Pancreas (tissue), 10 donors: ENCODE data around the gene DHRS1. TPM values are rescaled to one million over a fixed set of nuclear protein-coding genes. Genes with fewer than 3 reads are reported as not detected.

ENCODE experiments used
- ATAC-seq, 4 donors: fragments of 200-7000 bp; cut with Tn5 transposase; one replicate each; pipeline versions ENCODE4 v1.8.0 to v1.9.1; 2020; ENCODE audit warnings: mild to moderate bottlenecking in 4 of 4, moderate library complexity in 4 of 4
- DNase-seq, 6 donors: peaks; one replicate each; pipeline ENCODE4 v3.0.0-alpha.2; 2020
- FAIRE-seq: peaks from 2 replicates; lab custom pipeline; 2012; peaks lifted over from hg19 to GRCh38; lab: Jason Lieb, UNC
- H3K27ac ChIP-seq, 4 donors: fragments of 200-600 bp; sonication (generic); 1 replicate in 3 of 4; 2 replicates in 1 of 4; pipeline versions ENCODE4 v1.5.0 to v1.8.0; 2020
- H3K27me3 ChIP-seq, 4 donors: fragments of 200-600 bp; one replicate each; pipeline ENCODE4 v1.8.0; 2021
- H3K36me3 ChIP-seq, 3 donors: fragments of 200-600 bp; sonication (generic) in 1 of 3; one replicate each; pipeline versions ENCODE4 v1.5.0 to v1.8.0; 2020 to 2021
- H3K4me1 ChIP-seq, 3 donors: fragments of 200-600 bp; one replicate each; pipeline ENCODE4 v1.8.0; 2021
- H3K4me3 ChIP-seq, 4 donors: fragments of 200-600 bp; sonication (generic) in 2 of 4; one replicate each; pipeline versions ENCODE4 v1.5.0 to v1.8.0; 2020 to 2021
- H3K9me3 ChIP-seq, 4 donors: fragments of 200-600 bp; one replicate each; pipeline ENCODE4 v1.8.0; 2021
- CTCF ChIP-seq, 4 donors: fragments of 200-600 bp; sonication (generic) in 3 of 4; IDR thresholded peaks; one replicate each; pipeline versions ENCODE4 v1.5.0 to v1.8.0; 2021; ENCODE audit warnings: antibody characterized with exemption in 4 of 4
- WGBS, 2 donors: extraction: QIAGEN DNeasy Blood & Tissue Kit; methylation state at CpG; one replicate each; pipeline ENCODE4 v1.1.7; 2013; 5-methylcytosine and 5-hydroxymethylcytosine counted together
- intact Hi-C, 3 donors: fragments of 100-400 bp; cut with DNase I; formaldehyde crosslinking; loops; one replicate each; pipeline versions ENCODE4 v1.11.1 to v1.14.2; 2022
- polyA plus RNA-seq, 2 donors: library from polyadenylated mRNA; stranded (reverse); fragments of 200-250 nt; gene quantifications; one replicate each; pipeline ENCODE4 v1.2.3, GENCODE V29; 2013
- total RNA-seq, 6 donors: library from RNA; stranded (reverse); fragmentation: NEBNext Ultra II Directional in 4 of 6; extraction: Animal tissue kit (Norgen Biotek cat#: 25700) in 4 of 6; gene quantifications; one replicate each; pipeline versions ENCODE4 v1.2.1 to v1.2.4, GENCODE V29; 2021 to 2023
- donor health status: healthy with polysubstance abuse.
- donor health status: DM: no; HTN: no; CAD: no; lungs with moderate emphysema.
- donor health status: DM: no; HTN: no; CAD: no.
- donor health status: control.
- donor health status: control.
- donor health status: Bipolar disorder and iron deficiency.
- donor health status: DM: yes; HTN: yes; CAD: no.
- donor health status: DM: no; HTN: no; CAD: no.
- donor health status: DM: no; HTN: no; CAD: no.
- donor health status: DM: yes; HTN: yes; CAD: no.

The DHRS1 gene
- total and polyA plus RNA-seq, 8 donors = 6.1 to 21.1 (median 13.6) TPM

GRCh38 chr14:24314377-24315193 is 15.0 kb upstream of the DHRS1 start:
- intact Hi-C loops = no loop called here
- peak in 1 of 6 donors; percentile 47 for DNase-seq
- no peak for ATAC-seq
- TF ChIP-seq CTCF (IDR thresholded peaks at IDR 0.05) = no peak
- Histone ChIP-seq H3K4me1 (peaks cover 10 to 14% (median 13%) of the 10 kb centered on the region in 3 donors), H3K27ac (no peak overlapping the region), H3K36me3 (no peaks in the 10 kb centered on the region), H3K9me3 (no peaks in the 10 kb centered on the region), H3K4me3 (no peak overlapping the region), H3K27me3 (no peaks in the 10 kb centered on the region)
- WGBS, 2 donors = 64 to 75% methylated on average over 5 of the region's 5 CpGs
- FAIRE-seq = no peak

- no peaks in the 10 kb centered on the region for H3K36me3 ChIP-seq
- H3K9me3 ChIP-seq = no peaks in the 10 kb centered on the region
- no peak overlapping the region for H3K4me3 ChIP-seq
- H3K27me3 ChIP-seq = no peaks in the 10 kb centered on the region
- intact Hi-C loops = no loop called here
- FAIRE-seq (no peak), DNase-seq (peak in 1 of 6 donors; percentile 12), ATAC-seq (no peak)
- no peak for TF ChIP-seq CTCF (IDR thresholded peaks at IDR 0.05)
- WGBS, 2 donors = 80 to 82% methylated on average over 2 of the region's 2 CpGs
- H3K27ac ChIP-seq = peak overlapping the region in 1 of 4 donors; percentile 8
- peaks cover 12 to 21% (median 15%) of the 10 kb centered on the region in 3 donors for H3K4me1 ChIP-seq
Observed at GRCh38 chr14:24313913-24314312, 14.3 kb upstream of the DHRS1 start.

- Histone ChIP-seq H3K27ac (peak overlapping the region in 2 of 4 donors; percentile 57 to 91), H3K4me3 (no peak overlapping the region)
Observed at GRCh38 chr14:24312736-24313507, 13.3 kb upstream of the DHRS1 start.

GRCh38 chr14:24311837-24312615 is 12.4 kb upstream of the DHRS1 start:
- intact Hi-C loops = no loop called here
- H3K27me3 ChIP-seq = no peaks in the 10 kb centered on the region
- no peak for FAIRE-seq
- no peaks in the 10 kb centered on the region for H3K36me3 ChIP-seq
- no peak for DNase-seq
- H3K4me1 ChIP-seq = peaks cover 20 to 40% (median 31%) of the 10 kb centered on the region in 3 donors
- WGBS, 2 donors = 84 to 88% methylated on average over 1 of the region's 1 CpG
- no peaks in the 10 kb centered on the region for H3K9me3 ChIP-seq
- ATAC-seq = no peak
- TF ChIP-seq CTCF (IDR thresholded peaks at IDR 0.05) = no peak
- H3K27ac ChIP-seq = peak overlapping the region; percentile 76 to 91 (median 89)
- peak overlapping the region in 2 of 4 donors; percentile 52 to 64 for H3K4me3 ChIP-seq

More at GRCh38 chr14:24312736-24313507, 13.3 kb upstream of the DHRS1 start:
- DNase-seq (peak in 1 of 6 donors; percentile 20), ATAC-seq (no peak), FAIRE-seq (no peak)
- intact Hi-C loops = no loop called here
- Histone ChIP-seq H3K9me3 (no peaks in the 10 kb centered on the region), H3K4me1 (peaks cover 15 to 31% (median 22%) of the 10 kb centered on the region in 3 donors), H3K36me3 (no peaks in the 10 kb centered on the region), H3K27me3 (no peaks in the 10 kb centered on the region)
- no peak for TF ChIP-seq CTCF (IDR thresholded peaks at IDR 0.05)
- WGBS, 2 donors = 76 to 81% methylated on average over 9 of the region's 9 CpGs
